Epithelial cell of proximal tubule (primary cell): Measurements from ENCODE around the gene GINS2. TPM values are rescaled to one million over a fixed set of nuclear protein-coding genes. Genes with fewer than 3 reads are reported as not detected.
A peak's percentile ranks its signal among the peaks of the same experiment; 100 is the strongest.

Experiments used
- DNase-seq: peaks from one replicate; pipeline ENCODE4 v3.0.0-alpha.2; 2011; ENCODE audit warnings: low read depth
- H3K4me3 ChIP-seq: 2 replicates; pipeline ENCODE4 v1.5.1; 2011; ENCODE audit warnings: low read depth, mild to moderate bottlenecking, low read length
- CTCF ChIP-seq: conservative IDR thresholded peaks from 2 replicates; pipeline ENCODE4 v1.5.1; 2012; ENCODE audit warnings: low read depth, mild to moderate bottlenecking, low read length
- total RNA-seq: library from RNA; depleted of rRNA; stranded (reverse); fragments of >200 nt; gene quantifications from 2 replicates; pipeline ENCODE4 v1.2.3, GENCODE V29; 2015

GINS2 gene
- total RNA-seq, 1 donor from 2014 or later, result 40.2 TPM

- H3K4me3 ChIP-seq, result no peak overlapping the region
- no peak for DNase-seq
- TF ChIP-seq CTCF, result no peak
These were observed 35.5 kb upstream of the GINS2 start for GRCh38 chr16:85724126-85724879.

- DNase-seq, result no peak
- TF ChIP-seq CTCF, result no peak
- H3K4me3 ChIP-seq, result no peak overlapping the region
These were observed 33.6 kb upstream of the GINS2 start for GRCh38 chr16:85722128-85722893.

DNA sequence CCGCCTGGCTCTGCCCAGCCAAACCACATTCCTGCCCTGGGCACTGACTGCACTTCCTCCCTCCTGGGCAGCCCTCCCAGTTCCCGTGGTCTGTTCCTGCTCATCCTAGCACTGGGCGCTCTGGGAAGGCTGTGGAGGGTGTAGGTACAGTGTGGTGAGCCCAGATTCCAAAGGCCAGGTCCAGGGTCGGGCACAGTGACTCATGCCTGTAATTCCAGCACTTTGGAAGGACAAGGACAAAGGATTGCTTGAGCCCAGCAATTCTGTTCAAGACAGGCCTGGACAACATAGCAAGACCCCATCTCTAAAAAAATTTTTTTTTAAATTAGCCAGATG lies 31.5 kb upstream of the GINS2 start:
- DNase-seq, result peak; percentile 47
- H3K4me3 ChIP-seq, result no peak overlapping the region
- no peak for TF ChIP-seq CTCF

DNA sequence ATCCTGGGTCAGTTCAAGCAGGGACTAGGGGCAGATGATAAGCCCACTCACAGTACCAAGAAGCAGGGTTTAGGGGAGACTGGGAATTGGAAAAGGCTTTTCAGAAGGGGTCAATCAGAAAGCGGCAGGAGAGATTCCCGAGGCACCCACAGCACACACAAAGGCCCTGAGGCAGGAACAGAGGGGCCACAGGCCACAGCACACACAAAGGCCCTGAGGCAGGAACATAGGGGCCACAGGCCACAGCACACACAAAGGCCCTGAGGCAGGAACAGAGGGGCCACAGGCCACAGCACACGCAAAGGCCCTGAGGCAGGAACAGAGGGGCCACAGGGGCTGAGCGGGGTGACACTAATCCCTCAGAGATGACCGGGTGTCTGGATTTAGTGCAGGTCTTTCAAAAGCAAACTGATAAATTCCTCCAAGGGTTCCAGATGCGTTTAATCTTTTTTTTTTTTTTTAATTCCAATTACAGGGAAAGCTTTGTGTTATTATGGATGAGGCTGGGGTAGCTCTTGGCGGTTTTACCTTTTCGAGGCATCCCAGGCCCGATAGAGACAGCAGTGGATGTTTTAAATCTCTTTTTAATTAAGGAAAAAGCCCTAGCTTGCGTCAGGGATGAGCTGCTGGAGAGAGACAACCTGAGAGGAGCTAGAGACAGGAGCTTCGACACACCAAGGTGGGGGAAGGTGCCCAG lies 31.0 kb upstream of the GINS2 start:
- no peak for TF ChIP-seq CTCF
- no peak overlapping the region for H3K4me3 ChIP-seq
- no peak for DNase-seq

DNA sequence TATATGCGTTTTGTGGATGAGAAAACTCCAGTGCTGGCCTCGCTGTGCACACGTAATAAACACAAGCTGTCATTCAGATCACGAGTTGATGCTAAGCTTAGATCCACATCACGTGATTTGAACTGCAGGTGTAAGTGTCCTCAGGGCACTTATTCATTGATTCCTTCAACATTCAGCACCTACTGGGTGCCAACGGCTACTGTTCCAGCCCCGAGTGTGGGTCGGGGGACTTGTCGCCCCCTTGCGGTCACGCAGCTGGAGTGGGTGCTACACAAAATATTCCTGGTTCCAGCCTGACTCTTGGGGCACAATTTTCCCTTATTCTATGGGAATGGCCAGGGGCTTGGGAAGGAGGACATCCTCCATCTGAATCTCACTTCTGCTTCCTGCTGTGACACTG lies 29.9 kb upstream of the GINS2 start:
- H3K4me3 ChIP-seq, result no peak overlapping the region
- DNase-seq, result no peak
- peak; percentile 68 for TF ChIP-seq CTCF

- no peak for DNase-seq
- H3K4me3 ChIP-seq, result no peak overlapping the region
- TF ChIP-seq CTCF, result no peak
These were observed 29.4 kb upstream of the GINS2 start for GRCh38 chr16:85718153-85718477.
